ENCODE measurements around the gene DNAJC13. TPM values are rescaled to one million over a fixed set of nuclear protein-coding genes. Genes with fewer than 3 reads are reported as not detected.
"Not testable (repeated sequence)": the region's sequence is repeated elsewhere in the genome, so short reads cannot be mapped to it uniquely, and the experiment has no call there.

DNAJC13 gene
- total RNA-seq, 1 donor from 2014 or later, result 67.9 TPM

GRCh38 chr3:132543011-132543739 lies 125.9 kb downstream of the DNAJC13 start:
- DNase-seq, result peak; percentile 33

GRCh38 chr3:132544130-132544529 lies 126.8 kb downstream of the DNAJC13 start:
- no peak for DNase-seq

- DNase-seq, result no peak
Measured at GRCh38 chr3:132545471-132545870, 128.2 kb downstream of the DNAJC13 start.

GRCh38 chr3:132549169-132549568 lies 131.9 kb downstream of the DNAJC13 start:
- DNase-seq, result no peak

GRCh38 chr3:132549890-132550578 lies 132.7 kb downstream of the DNAJC13 start:
- no peak for DNase-seq

- DNase-seq, result no peak
Measured at GRCh38 chr3:132550579-132551305, 133.4 kb downstream of the DNAJC13 start.

GRCh38 chr3:132553826-132554225 lies 136.5 kb downstream of the DNAJC13 start:
- peak; percentile 60 for DNase-seq

GRCh38 chr3:132554437-132554836 lies 137.1 kb downstream of the DNAJC13 start:
- no peak for DNase-seq

- no peak for DNase-seq
Measured at GRCh38 chr3:132555306-132556035, 138.2 kb downstream of the DNAJC13 start.

GRCh38 chr3:132556036-132556386 lies 138.7 kb downstream of the DNAJC13 start:
- not testable (repeated sequence) for DNase-seq

GRCh38 chr3:132556508-132557159 lies 139.3 kb downstream of the DNAJC13 start:
- DNase-seq, result peak; percentile 54

GRCh38 chr3:132561003-132561402 lies 143.7 kb downstream of the DNAJC13 start:
- no peak for DNase-seq

- DNase-seq, result no peak
Measured at GRCh38 chr3:132563420-132564069, 146.2 kb downstream of the DNAJC13 start.

- DNase-seq, result no peak
Measured at GRCh38 chr3:132564070-132564465, 146.8 kb downstream of the DNAJC13 start.

GRCh38 chr3:132568422-132568821 lies 151.1 kb downstream of the DNAJC13 start:
- DNase-seq, result no peak

- DNase-seq, result peak; percentile 24
Measured at GRCh38 chr3:132569153-132569552, 151.9 kb downstream of the DNAJC13 start.

GRCh38 chr3:132569580-132569979 lies 152.3 kb downstream of the DNAJC13 start:
- DNase-seq, result no peak

- DNase-seq, result peak; percentile 45
Measured at GRCh38 chr3:132570016-132570415, 152.7 kb downstream of the DNAJC13 start.

- DNase-seq, result peak; percentile 77
Measured at GRCh38 chr3:132573797-132574211, 156.5 kb downstream of the DNAJC13 start.

GRCh38 chr3:132587401-132587800 lies 170.1 kb downstream of the DNAJC13 start:
- no peak for DNase-seq

Measured in tongue (tissue), 2 donors.